NCI-H510A (cell line): Measurements from ENCODE around the gene HOXA13.

Source experiments
- DNase-seq: peaks from one replicate; lab custom pipeline; 2025; lab: John Stamatoyannopoulos, UW

Gene HOXA13

DNA sequence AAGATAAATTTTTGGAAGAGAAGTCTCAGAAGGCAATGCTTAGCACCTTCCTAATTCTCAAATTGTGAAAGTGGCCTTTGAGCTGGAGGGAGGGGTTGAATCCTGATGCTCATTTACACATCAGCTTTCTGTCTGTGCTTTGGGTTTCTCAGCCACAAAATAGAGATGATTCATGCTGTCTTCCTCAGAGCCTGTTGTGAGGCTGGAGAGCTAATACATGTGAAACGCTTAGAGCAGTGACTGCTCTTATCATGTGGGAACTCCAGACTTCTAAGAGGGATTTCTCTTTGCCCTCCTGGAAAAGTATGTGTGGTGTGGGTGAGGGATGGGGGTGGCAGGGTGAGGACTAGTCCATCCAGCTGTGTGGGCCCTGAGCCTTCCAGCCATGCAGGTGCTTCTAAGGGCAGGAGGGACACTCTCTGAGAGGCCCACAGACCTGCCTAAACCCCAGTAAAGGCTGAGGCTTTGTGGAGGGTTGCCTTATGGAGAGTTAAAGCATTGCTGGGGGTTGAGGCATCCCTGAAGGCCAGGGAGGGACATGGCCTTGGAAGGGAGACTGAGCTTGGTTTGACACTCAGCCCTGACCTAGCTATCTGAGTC lies 37.9 kb upstream of the HOXA13 start:
- DNase-seq: no peak

GRCh38 chr7:27235387-27236311 lies 35.8 kb upstream of the HOXA13 start:
- DNase-seq: no peak

GRCh38 chr7:27229448-27229847 lies 29.6 kb upstream of the HOXA13 start:
- DNase-seq: no peak

GRCh38 chr7:27224983-27225934 lies 25.4 kb upstream of the HOXA13 start:
- DNase-seq: no peak

DNA sequence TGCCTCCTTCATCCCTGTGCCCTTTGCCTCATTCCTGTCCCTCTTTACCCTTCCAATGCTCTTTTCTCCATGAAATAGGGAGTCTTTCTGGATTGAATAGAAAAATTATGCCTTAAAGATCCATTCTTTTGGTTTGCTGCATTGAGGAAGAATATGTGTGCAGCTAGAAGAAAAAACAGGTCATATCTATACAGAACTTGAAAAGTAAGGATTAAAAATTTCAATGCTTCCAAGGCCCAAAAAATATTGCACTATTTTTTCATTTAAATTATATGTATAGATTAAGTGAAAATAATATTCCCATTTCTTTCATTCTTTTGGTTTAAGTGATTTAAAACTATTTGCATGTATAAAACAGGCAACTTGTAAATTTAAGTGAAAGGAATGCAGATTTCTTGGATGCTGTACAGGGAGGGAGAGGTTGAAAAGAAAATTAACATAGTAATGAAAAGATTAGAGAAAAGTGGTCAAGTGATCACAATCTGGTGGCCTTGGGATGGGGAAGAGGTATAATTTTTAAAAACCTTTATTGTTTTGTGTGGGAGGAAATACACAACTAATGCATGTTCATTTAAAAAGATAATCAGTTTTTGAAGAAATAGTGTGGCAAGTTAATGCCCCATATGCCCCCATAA lies 24.2 kb upstream of the HOXA13 start:
- DNase-seq: no peak

DNA sequence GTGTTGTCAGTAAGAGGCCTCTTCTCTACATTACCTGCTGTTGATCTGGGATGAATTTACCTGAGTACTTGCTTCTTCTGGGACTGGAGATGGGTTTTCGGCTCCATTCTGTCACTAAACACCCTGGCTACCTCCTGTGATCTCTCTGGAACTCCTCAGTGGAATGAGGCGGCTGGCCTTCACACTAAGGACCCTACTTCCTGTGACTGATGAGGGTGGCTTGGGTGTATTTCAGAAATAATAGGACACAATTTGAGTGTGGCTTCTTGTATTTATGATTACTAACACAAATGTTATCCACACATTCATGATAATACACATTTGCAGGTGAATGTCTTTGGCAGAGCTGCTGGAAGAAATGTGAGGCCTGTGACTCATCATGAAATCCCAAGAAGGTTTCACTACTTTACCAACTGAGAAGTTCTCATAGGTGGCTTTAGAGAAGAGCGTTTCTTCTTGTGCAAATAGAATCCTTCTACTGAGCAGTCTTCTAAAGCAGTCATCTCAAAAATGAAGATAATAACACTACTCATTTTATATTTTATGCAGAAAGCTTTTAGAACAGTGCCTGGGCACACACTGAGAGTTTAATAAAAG lies 21.4 kb upstream of the HOXA13 start:
- no peak for DNase-seq

GRCh38 chr7:27220440-27220955 lies 20.6 kb upstream of the HOXA13 start:
- no peak for DNase-seq

DNA sequence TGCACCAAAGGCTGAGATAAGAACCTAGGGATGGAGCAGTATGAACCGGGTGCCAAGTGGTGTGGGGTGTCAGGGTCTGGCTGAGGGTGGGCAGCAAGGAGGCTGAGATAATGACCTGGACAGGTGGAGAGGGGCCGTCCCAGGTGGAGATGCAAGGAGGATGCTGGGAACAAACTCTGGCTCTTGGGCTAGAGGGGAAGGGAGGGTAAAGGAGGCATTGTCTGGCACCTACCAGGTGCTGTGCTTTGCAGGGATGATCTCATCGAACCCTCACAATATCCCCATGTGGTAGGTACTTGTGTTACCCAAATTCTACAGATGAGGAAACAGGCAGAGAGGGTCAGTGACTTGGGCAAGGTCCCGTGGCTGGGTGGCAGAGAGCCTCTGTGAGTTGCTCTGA lies 19.9 kb upstream of the HOXA13 start:
- DNase-seq: no peak

GRCh38 chr7:27217951-27218350 lies 18.1 kb upstream of the HOXA13 start:
- no peak for DNase-seq

GRCh38 chr7:27215356-27215755 lies 15.5 kb upstream of the HOXA13 start:
- no peak for DNase-seq

GRCh38 chr7:27214239-27214950 lies 14.5 kb upstream of the HOXA13 start:
- DNase-seq: no peak

DNA sequence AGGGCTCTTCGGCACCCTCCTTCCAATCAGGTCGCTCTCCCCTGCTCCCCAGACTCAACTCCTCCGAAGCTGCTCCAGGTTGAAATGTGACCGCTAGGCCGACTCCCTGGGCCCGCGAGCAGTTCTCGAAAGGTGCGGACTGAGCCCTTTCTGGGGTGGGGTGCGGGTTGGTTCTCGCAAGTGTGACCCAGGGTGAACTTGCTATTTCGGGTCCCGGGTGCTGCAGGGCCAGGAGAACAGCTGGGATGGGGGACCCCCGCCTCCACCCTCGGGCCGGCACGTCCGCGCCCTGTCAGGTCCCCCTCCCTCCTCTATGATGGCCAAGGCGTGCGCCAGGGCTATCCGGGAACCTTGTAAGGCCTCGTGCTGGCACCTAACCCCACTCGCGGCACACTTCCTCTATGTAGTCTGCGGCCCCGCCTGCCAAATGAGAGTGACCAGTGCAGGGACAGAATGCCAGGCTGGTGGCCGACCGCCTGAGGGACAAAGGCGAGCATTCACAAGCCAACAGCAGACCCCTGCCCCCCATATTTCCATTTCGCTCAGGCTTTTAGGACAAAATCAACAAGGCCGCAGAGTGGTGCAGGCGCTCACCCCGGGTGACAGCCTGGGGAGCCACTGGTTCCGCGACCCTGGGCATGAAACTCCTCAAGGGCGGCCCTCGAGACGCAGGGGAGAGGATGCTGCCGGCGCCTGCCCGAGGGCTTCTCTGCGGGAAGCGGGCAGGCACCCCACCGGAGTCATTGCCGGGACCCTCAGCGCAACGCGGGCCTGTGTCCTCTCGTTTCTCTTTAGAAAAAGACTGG lies 13.7 kb upstream of the HOXA13 start:
- no peak for DNase-seq

- no peak for DNase-seq
These were observed 12.9 kb upstream of the HOXA13 start for GRCh38 chr7:27212497-27213432.

DNA sequence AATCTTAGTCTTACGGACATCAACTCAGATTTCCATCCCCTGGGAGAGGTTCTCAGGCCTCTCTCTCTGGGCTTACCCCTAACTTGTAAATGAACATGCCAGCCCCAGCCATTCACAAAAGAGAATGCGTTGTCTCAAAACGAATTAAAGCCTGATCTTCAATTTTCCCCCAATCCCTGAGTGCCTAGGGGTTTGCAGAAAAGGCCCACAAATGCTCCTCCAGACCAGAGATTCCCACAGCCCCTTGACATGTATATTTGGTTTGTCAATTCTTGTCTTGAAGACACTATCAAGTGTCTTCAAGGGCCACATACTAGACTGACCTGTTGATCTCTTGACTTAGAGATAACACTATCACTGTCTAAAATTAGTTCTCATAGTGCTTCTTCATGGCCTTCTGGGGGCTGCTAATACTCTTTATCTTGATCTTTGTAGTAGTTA lies 11.9 kb upstream of the HOXA13 start:
- no peak for DNase-seq

DNA sequence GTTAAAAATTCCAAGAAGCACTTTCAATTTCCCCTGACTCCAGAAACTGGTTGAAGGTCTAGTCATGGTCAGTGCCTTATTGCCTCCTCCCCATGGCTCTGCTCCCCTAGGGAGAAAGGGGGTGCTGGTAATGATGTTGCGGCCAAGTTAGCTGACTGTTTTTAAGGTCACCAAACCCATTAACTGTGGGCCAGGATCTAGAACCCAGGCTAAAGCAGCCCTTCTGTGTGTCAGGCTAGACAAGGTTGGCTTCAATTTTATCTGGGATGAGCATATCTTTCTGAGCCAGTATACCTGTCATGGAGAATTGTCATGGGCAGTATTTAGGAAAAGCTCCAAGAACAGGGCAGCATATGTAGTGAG lies 11.2 kb upstream of the HOXA13 start:
- DNase-seq: no peak

DNA sequence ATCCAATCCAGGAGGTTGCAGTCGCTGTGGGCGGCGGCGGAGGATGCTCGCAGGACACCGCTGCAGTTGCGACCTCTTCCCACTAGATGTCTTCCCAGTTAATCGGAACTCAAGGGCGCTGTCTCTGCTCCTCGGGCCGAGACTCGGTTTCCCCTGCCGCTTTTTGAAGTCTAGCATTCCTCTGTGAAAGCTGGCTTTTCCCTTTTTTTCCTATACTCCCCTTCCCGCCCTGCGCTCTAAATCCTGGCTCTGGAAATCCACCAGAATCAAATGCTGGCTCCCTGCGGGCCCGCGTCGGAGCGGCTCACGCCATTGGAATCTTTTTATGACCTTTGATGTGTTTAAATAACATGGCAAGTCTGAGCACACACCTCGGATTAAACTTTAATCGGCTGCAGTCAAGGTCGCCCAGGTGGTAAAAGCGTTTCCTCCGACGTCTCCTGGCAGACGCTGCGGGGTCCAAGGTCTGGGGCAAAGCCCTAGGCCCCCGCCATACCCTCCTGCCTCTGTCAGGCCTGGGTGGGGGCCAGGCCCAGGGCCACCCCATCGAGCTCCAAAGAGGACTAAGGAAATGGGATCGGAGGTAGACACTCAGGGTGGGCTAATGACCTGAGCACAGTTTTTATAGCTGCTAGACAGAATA lies 10.7 kb upstream of the HOXA13 start:
- no peak for DNase-seq

DNA sequence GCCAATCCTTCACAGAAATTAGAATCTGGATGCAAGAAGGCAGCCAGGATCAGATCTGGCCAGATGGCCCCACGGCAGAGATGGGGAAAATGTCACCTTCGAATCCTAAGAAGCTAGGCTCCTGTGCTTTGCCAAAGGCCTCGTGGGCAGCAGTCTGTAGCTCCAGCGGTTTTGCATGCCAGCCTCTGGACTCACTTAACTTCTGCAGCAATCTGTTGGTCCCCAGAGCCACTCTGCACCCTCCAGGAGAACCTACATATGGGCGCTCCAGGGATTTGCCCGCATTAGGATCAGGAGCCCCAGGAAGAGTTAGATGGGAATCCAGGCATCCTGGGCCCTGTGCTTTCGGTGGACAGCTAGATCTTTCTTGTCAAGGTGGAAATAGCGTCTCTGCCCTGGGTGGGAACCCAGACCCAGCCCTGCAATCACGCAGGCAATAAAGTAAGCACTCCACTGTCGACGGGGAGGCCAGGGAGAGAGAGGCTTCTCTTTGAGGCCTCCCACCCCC lies 10.1 kb upstream of the HOXA13 start:
- no peak for DNase-seq

DNA sequence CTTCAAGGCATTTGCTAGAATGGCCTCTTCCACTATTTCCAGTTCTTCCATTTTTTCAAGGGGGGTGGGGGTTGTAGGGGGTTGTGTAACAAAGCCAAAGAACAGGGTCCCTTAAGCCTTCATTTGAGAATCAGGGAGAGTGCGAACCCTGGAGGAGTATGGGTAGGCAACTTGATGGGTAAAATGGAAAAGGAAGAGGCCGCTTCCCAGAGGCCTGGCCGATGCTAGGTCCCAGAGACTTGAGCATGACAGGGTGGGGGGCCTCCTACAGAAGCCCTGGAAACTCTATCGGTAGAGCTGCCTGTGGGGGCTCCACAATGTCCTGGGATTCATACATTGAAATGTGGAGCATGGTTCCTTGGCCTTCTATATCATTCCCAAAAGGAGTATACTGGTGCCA lies 9.1 kb upstream of the HOXA13 start:
- no peak for DNase-seq
